Measurements from ENCODE around the gene HLTF. TPM values are rescaled to one million over a fixed set of nuclear protein-coding genes. Genes with fewer than 3 reads are reported as not detected.

Gene HLTF
- total and polyA plus RNA-seq, 2 of the 13 experiments (the other 11 are each of a cell fraction or from before 2014, with no cell fraction given) = 12.0 to 22.9 TPM

- TF ChIP-seq ZNF281 (CRISPR knock-in tag; IDR thresholded peaks at IDR 0.05; ENCODE audit: borderline replicate concordance) (peak; percentile 78), ZNF558 (CRISPR knock-in tag; IDR thresholded peaks at IDR 0.05; ENCODE audit: borderline replicate concordance) (no peak), ZKSCAN5 (CRISPR knock-in tag; IDR thresholded peaks at IDR 0.05) (no peak), ONECUT2 (CRISPR knock-in tag; IDR thresholded peaks at IDR 0.05) (0 out of 2 replicates have a peak, but pooled peaks have one; percentile 58), TBX3 (IDR thresholded peaks at IDR 0.05; ENCODE audit: borderline replicate concordance) (no peak), ZFP91 (CRISPR knock-in tag; IDR thresholded peaks at IDR 0.05; ENCODE audit: borderline replicate concordance) (peak; percentile 90), KAT8 (CRISPR knock-in tag; IDR thresholded peaks at IDR 0.05) (peak; percentile 88), NR2C2 (CRISPR knock-in tag; IDR thresholded peaks at IDR 0.05; ENCODE audit: borderline replicate concordance) (peak; percentile 74; the same call in 1 of the 2 replicates), ZNF275 (CRISPR knock-in tag; IDR thresholded peaks at IDR 0.05; ENCODE audit: borderline replicate concordance) (peak; percentile 87; the same call in 1 of the 2 replicates), JARID2 (CRISPR knock-in tag; IDR thresholded peaks at IDR 0.05; ENCODE audit: insufficient replicate concordance) (peak; percentile 43), ZNF253 (CRISPR knock-in tag; IDR thresholded peaks at IDR 0.05; ENCODE audit: borderline replicate concordance) (no peak), ZNF121 (CRISPR knock-in tag; IDR thresholded peaks at IDR 0.05) (peak; percentile 56; the same call in 1 of the 2 replicates), ZNF10 (CRISPR knock-in tag; IDR thresholded peaks at IDR 0.05; ENCODE audit: borderline replicate concordance, low read depth) (no peak), GTF3A (CRISPR knock-in tag; conservative IDR thresholded peaks at IDR 0.05) (no peak), USF2 (IDR thresholded peaks at IDR 0.05; ENCODE audit: low read depth, low read length) (no peak), USF2 (CRISPR knock-in tag; IDR thresholded peaks at IDR 0.05; ENCODE audit: borderline replicate concordance) (no peak), FOSL1 (CRISPR knock-in tag; IDR thresholded peaks at IDR 0.05; ENCODE audit: borderline replicate concordance) (peak; percentile 19; the same call in 1 of the 2 replicates)
Measured at GRCh38 chr3:149086232-149086988, at the start of gene HLTF (continued).
